ENCODE results near the gene FOXE3. TPM values are rescaled to one million over a fixed set of nuclear protein-coding genes. Genes with fewer than 3 reads are reported as not detected.

The FOXE3 gene
- total RNA-seq, 1 donor from 2014 or later, result not detected

DNA sequence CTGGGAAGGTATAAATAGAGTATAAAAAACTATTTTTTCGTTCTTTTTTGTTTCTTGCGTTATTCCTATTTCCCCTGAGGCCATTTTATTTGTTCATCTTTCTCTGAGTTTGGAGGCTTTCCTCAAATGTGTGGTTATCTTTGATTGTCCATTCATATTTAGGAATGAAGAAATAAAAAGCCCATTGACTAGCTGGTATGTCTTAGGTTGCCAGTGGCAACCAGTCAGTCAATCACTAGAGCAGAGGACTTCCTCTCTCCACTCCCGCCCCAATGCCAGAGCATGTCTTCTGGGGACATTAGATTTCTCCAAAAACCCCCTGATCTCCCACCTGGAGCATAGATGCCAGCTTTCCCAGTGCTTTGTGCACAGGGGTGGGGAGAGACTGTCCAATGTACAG lies 20.7 kb upstream of the FOXE3 start:
- Histone ChIP-seq H3K9me3 (no peaks in the 10 kb centered on the region), H3K27me3 (peaks cover 16% of the 10 kb centered on the region), H3K4me3 (no peak overlapping the region), H3K4me1 (no peaks in the 10 kb centered on the region), H3K36me3 (no peaks in the 10 kb centered on the region), H3K27ac (no peak overlapping the region)
- TF ChIP-seq, protein P1, sequence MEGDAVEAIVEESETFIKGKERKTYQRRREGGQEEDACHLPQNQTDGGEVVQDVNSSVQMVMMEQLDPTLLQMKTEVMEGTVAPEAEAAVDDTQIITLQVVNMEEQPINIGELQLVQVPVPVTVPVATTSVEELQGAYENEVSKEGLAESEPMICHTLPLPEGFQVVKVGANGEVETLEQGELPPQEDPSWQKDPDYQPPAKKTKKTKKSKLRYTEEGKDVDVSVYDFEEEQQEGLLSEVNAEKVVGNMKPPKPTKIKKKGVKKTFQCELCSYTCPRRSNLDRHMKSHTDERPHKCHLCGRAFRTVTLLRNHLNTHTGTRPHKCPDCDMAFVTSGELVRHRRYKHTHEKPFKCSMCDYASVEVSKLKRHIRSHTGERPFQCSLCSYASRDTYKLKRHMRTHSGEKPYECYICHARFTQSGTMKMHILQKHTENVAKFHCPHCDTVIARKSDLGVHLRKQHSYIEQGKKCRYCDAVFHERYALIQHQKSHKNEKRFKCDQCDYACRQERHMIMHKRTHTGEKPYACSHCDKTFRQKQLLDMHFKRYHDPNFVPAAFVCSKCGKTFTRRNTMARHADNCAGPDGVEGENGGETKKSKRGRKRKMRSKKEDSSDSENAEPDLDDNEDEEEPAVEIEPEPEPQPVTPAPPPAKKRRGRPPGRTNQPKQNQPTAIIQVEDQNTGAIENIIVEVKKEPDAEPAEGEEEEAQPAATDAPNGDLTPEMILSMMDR (IDR thresholded peaks at IDR 0.05), result no peak
- ATAC-seq (no peak), DNase-seq (no peak)
- intact Hi-C loops (cut with DNase I), result no loop called here

DNA sequence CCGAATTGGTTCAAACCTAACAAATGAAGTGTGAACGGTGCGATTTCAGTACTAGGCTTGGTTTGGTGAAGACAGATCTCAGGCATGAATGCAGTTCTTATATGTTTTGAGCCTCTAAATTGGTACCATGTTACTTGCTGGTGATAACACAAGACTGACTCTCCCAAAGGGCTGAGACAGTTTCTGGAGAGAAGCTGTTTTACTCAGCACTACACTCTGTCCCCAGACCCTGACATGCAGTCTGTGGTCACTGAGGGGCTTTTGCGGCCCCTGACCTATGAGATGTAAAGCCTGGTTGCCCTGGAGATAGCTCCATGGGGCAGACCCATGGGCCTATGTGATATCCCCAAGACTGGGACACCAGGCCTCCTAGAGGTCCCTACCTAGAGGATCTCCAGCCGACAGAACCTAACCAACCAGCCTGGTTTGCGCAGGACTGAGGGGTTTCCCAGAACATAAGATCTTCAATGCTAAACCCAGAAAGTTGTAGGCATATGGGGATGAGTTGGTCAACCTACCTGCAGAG lies 19.4 kb upstream of the FOXE3 start:
- no peaks in the 10 kb centered on the region for H3K9me3 ChIP-seq
- intact Hi-C loops (cut with DNase I), result no loop called here
- no peak overlapping the region for H3K27ac ChIP-seq
- DNase-seq, result no peak
- TF ChIP-seq, protein P1 (IDR thresholded peaks at IDR 0.05), result no peak
- H3K36me3 ChIP-seq, result no peaks in the 10 kb centered on the region
- H3K27me3 ChIP-seq, result peaks cover 16% of the 10 kb centered on the region
- no peak overlapping the region for H3K4me3 ChIP-seq
- no peaks in the 10 kb centered on the region for H3K4me1 ChIP-seq
- no peak for ATAC-seq

DNA sequence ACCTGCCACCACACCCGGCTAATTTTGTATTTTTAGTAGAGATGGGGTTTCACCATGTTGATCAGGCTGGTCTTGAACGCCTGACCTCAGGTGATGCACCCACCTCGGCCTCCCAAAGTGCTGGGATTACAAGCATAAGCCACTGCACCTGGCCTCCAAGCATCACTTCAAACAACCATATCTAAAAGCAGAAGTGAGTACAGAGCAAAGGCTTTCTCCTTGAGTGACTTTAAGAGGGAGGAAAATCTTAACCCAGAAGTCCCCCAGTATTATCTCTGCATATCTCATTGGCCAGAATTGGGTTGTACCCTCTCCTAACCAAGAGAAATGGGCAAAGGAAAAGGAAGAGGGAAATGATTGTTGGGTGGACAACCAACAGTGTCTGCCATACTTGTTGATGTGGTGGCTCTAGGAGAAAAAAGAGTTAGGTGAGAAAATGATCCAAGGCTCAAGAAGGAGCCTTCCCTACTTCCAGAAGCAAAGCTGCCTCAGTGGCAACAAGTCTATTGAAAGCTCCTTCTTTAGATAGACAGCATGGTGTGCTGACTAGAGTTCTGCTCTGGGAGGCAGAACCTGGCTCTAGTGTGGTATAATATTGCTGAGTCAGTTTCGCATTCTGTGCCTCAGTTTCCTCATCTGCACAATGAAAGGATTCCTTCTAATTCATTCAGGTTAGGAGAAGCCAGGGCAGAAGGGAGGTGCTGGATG lies 16.8 kb upstream of the FOXE3 start:
- ATAC-seq (no peak), DNase-seq (no peak)
- peaks cover 6% of the 10 kb centered on the region for H3K27me3 ChIP-seq

DNA sequence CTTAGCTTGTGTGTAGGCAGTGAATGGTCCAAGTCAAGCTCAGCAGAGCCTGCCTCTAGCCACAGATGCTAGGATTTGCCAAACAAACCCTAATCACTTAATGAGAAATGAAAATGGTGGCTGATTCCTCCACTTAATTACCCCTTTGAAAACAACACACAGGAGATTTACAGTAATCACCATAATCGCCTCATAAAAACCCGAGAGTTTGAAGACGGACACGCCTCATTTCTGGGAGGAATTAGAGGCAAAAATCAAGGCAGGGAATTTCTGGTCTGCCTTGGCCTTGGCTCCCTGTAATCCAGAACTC lies 16.3 kb upstream of the FOXE3 start:
- H3K4me3 ChIP-seq, result no peak overlapping the region
- DNase-seq (no peak), ATAC-seq (no peak)
- H3K27ac ChIP-seq, result no peak overlapping the region
- H3K4me1 ChIP-seq, result no peaks in the 10 kb centered on the region
- peaks cover 6% of the 10 kb centered on the region for H3K27me3 ChIP-seq
- no peaks in the 10 kb centered on the region for H3K9me3 ChIP-seq
- H3K36me3 ChIP-seq, result no peaks in the 10 kb centered on the region
- intact Hi-C loops (cut with DNase I), result no loop called here
- TF ChIP-seq, protein P1 (IDR thresholded peaks at IDR 0.05), result no peak

More for the DNA sequence above, 16.8 kb upstream of the FOXE3 start:
- Histone ChIP-seq H3K36me3 (no peaks in the 10 kb centered on the region), H3K4me3 (no peak overlapping the region), H3K9me3 (no peaks in the 10 kb centered on the region), H3K27ac (no peak overlapping the region), H3K4me1 (no peaks in the 10 kb centered on the region)
- TF ChIP-seq, protein P1 (IDR thresholded peaks at IDR 0.05), result no peak
- intact Hi-C loops (cut with DNase I), result no loop called here

DNA sequence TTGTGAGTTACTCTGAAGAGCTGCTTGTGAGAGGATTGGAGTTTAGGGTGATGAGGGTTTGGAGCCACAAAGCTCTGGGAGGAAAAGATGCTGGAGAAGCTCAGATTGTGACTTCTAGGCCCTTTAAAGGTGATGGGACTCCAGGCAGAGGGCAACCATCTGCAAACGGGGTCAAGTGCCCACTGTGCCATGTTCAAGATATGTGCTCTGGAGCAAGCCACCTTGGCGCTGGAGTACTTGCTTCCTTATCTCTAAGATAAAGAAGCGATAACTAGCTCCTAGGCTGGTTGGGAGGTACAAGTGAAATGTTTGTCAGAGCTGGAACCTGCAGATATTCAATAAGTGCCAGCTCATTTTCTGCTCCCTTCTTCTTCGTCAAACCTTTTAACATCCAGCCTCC lies 14.3 kb upstream of the FOXE3 start:
- Histone ChIP-seq H3K27ac (no peak overlapping the region), H3K9me3 (no peaks in the 10 kb centered on the region), H3K27me3 (peaks cover 6% of the 10 kb centered on the region), H3K36me3 (no peaks in the 10 kb centered on the region), H3K4me3 (no peak overlapping the region), H3K4me1 (no peaks in the 10 kb centered on the region)
- peak; percentile 53 for ATAC-seq
- intact Hi-C loops (cut with DNase I), result no loop called here
- no peak for DNase-seq
- TF ChIP-seq, protein P1 (IDR thresholded peaks at IDR 0.05), result no peak
